WERI-Rb-1 (cell line): ENCODE measurements around the gene SYTL1.
"Not testable (repeated sequence)": the region's sequence is repeated elsewhere in the genome, so short reads cannot be mapped to it uniquely, and the experiment has no call there.

Source experiments
- DNase-seq: peaks from one replicate; pipeline ENCODE4 v3.0.0-alpha.2; 2020
- H3K27ac ChIP-seq: fragments of 250-450 bp; sonication (Bioruptor Pico); 2 replicates; pipeline ENCODE4 v1.5.1; 2020; ENCODE audit warnings: mild to moderate bottlenecking, moderate library complexity
- H3K27me3 ChIP-seq: fragments of 250-450 bp; sonication (Bioruptor Pico); 2 replicates; pipeline ENCODE4 v1.5.1; 2021; ENCODE audit warnings: mild to moderate bottlenecking, low read depth, moderate library complexity; ENCODE audit not compliant: insufficient read depth, severe bottlenecking
- H3K36me3 ChIP-seq: fragments of 250-450 bp; sonication (Bioruptor Pico); 2 replicates; pipeline ENCODE4 v1.5.1; 2020; ENCODE audit warnings: mild to moderate bottlenecking, moderate library complexity
- H3K4me3 ChIP-seq: 2 replicates; pipeline ENCODE4 v1.5.1; 2011; ENCODE audit warnings: low read depth, mild to moderate bottlenecking, control low read depth, low read length
- H3K9me3 ChIP-seq: fragments of 250-450 bp; sonication (Bioruptor Pico); 2 replicates; pipeline ENCODE4 v1.5.1; 2021; ENCODE audit warnings: mild to moderate bottlenecking, moderate library complexity; ENCODE audit not compliant: severe bottlenecking
- TF ChIP-seq, protein P1 (sequence below): IDR thresholded peaks from 2 replicates; pipeline ENCODE4 v1.5.1; 2011; ENCODE audit warnings: low read depth, mild to moderate bottlenecking, control low read depth, inconsistent platforms, low read length

SYTL1 gene

DNA sequence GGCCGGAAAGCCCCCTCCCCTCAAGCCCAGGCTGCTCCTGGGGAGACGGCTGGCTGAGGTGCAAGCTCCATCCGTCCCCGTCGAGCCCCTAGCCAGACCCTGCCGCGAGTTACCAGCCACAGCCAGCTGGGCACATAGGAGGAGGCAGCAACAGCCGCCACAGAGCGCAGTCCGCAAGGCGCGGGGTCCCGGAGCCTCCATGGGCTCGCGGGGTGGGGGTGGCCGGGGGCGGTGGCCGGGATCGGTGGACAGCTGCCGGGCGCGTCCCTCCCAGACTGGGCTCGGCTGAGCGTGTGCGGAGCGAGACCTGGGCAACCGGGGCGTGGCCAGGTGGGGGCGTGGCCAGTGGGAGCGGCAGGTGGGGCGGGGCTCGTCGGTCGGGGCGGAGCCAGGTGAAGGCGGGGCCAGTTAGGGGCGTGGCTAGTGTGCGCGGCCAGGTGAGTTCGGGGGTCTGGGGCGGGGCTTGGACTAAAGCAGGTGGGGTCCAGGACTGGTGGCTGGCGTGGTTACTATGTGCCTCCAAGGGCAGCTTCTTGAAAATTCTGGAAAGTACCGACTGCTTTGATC lies 41.3 kb downstream of the SYTL1 start, which contains the start of gene CD164L2:
Gene CD164L2, minus strand, starts transcription at position 295 of the 567 bp plus-strand sequence. Its CDS starts 94 bp downstream, at position 201.
- TF ChIP-seq, protein P1, sequence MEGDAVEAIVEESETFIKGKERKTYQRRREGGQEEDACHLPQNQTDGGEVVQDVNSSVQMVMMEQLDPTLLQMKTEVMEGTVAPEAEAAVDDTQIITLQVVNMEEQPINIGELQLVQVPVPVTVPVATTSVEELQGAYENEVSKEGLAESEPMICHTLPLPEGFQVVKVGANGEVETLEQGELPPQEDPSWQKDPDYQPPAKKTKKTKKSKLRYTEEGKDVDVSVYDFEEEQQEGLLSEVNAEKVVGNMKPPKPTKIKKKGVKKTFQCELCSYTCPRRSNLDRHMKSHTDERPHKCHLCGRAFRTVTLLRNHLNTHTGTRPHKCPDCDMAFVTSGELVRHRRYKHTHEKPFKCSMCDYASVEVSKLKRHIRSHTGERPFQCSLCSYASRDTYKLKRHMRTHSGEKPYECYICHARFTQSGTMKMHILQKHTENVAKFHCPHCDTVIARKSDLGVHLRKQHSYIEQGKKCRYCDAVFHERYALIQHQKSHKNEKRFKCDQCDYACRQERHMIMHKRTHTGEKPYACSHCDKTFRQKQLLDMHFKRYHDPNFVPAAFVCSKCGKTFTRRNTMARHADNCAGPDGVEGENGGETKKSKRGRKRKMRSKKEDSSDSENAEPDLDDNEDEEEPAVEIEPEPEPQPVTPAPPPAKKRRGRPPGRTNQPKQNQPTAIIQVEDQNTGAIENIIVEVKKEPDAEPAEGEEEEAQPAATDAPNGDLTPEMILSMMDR = no peak
- no peaks in the 10 kb centered on the region for H3K9me3 ChIP-seq
- no peak within 1 kb of the TSS for H3K4me3 ChIP-seq
- DNase-seq = no peak
- H3K27ac ChIP-seq = no peak within 1 kb of the TSS
- no peaks in the 10 kb centered on the region for H3K27me3 ChIP-seq
- no peaks in the 10 kb centered on the region for H3K36me3 ChIP-seq

DNA sequence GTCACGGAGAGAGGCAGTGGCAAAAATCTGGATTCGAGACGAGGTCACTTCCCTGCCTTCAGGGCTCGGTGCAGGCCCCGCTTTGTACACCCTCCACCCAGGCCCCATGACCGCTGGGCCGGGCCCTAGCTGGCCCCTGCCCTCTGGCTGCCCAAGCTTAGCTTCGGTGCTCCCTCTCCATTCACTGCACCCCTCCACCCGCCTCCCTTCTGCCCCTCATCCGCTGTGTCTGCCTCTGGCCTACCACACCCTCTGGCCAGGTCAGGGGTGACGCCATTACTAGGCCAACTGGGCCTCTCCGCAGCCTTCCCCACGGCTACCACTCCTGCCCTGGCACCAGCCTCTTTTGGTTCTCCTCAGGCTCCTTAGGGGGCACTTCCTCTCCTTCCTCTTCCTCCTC lies 41.8 kb downstream of the SYTL1 start:
- TF ChIP-seq, protein P1 = no peak
- Histone ChIP-seq H3K27ac (no peak overlapping the region), H3K9me3 (no peaks in the 10 kb centered on the region), H3K36me3 (no peaks in the 10 kb centered on the region), H3K4me3 (no peak overlapping the region), H3K27me3 (no peaks in the 10 kb centered on the region)
- DNase-seq = no peak

DNA sequence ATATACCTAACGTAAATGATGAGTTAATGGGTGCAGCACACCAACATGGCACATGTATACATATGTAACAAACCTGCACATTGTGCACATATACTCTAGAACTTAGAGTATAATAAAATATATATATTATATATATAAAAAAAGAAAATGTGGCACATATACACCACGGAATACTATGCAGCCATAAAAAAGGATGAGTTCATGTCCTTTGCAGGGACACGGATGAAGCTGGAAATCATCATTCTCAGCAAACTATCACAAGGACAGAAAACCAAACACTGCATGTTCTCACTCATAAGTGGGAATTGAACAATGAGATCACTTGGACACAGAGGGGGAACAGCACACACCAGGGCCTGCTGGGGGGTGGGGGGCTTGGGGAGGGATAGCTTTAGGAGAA lies 43.0 kb downstream of the SYTL1 start:
- not testable (repeated sequence) for H3K4me3 ChIP-seq, H3K27ac ChIP-seq, DNase-seq, H3K9me3 ChIP-seq, H3K36me3 ChIP-seq, H3K27me3 ChIP-seq

DNA sequence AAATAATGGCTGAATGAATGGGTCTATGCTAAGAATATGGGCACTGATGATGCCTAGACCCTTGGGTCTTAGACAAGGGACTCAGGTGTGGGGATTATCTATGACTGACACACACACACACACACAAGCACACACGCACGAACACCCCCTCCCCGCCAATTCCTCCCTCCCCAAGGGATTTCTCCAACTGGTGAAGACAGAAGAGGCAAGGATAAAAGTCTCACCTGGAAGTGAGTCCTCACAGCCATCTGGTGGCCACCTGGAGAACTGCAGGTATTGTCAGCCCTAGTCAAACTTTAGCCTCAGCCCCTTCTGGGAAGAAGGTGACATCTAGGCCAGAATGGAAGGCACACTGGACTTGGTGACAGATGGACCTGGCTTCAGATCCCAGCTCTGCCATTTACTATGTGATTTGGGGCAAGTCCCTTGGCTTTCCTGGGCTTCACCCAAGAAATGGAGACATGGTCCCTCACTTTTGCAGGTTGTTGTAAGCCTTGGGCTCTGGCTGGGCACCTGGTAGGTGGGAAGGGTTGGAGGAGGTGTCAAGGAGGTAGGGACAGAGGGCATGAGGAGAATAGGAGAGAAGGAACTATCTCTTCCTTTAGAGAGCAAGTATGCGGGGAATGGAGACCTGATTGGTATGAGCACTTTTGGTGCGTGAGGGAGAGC lies 46.6 kb downstream of the SYTL1 start:
- TF ChIP-seq, protein P1 = peak; percentile 94
- no peaks in the 10 kb centered on the region for H3K27me3 ChIP-seq
- DNase-seq = peak; percentile 83
- H3K36me3 ChIP-seq = no peaks in the 10 kb centered on the region
- no peaks in the 10 kb centered on the region for H3K9me3 ChIP-seq
- no peak overlapping the region for H3K27ac ChIP-seq
- no peak overlapping the region for H3K4me3 ChIP-seq

DNA sequence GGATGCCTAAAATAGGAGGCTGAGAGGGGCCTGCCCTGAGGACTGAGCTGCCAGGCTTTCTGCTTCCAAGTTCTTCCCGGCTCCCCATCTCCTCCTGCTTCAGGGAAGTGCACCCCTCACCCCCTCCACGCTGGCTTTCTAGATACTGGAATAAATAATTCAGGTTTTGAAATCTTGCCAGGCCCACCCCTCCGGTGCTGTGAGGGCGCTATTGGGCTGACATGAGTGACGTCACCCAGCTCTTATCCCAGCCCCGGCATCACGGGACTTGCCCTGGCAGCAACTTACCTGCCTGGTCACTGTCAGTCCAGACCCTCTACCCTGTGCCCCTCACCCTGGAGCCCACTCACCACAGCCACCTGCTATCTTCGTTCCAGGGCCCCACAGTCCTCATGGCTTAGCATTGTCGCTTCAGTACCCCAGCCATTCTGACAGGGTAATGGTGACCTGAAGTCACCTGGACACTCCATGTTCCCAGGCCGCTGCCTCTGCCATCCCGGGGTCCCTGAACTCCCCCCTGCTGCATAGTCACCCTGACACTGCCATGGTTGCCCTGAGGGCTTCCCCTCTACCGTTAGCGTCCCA lies 49.8 kb downstream of the SYTL1 start:
- TF ChIP-seq, protein P1 = no peak
- H3K27me3 ChIP-seq = no peaks in the 10 kb centered on the region
- H3K36me3 ChIP-seq = no peaks in the 10 kb centered on the region
- H3K27ac ChIP-seq = no peak overlapping the region
- peak; percentile 39 for DNase-seq
- no peaks in the 10 kb centered on the region for H3K9me3 ChIP-seq
- H3K4me3 ChIP-seq = no peak overlapping the region

DNA sequence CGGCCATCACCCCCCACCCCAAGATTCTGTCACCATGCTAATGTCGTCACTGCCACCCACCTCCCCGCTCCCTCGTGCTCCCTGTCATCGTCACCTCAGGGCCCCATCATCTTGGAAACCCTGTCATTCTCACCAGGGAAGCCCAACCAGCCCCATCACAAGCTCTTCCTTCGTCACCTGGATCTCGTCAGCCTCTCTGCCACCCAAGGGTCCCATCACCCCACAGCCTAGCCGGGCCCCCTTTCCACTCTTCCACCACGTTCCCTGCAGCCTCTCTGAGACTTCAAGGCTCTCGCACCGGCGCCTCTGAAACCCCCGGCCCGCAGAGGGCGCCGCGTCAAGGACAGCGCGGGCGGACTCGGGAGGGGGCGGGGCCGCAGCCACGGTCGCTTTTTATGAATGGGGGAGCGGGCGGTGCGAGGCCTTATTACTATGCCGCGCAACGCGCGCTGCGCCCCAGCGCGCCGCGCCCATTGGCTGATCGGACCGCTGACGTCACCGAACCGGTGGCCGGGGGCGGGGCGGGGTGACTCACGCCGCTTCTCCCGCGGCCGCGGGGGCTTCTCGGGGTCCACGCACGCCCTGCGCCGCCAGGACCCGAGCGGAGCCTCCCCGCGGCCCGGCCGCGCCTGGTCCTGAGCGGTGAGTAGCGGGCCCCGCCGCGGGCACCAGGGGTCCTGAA lies 50.4 kb downstream of the SYTL1 start, which contains the start of gene GPR3:
Gene GPR3, plus strand, starts transcription at position 527 of the 682 bp plus-strand sequence. CDS start 1,177 bp downstream, outside the sequence.
- peak within 1 kb of the TSS; percentile 67 for H3K4me3 ChIP-seq
- H3K27me3 ChIP-seq = no peaks in the 10 kb centered on the region
- TF ChIP-seq, protein P1 = peak; percentile 63
- DNase-seq = peak; percentile 94
- H3K27ac ChIP-seq = peak within 1 kb of the TSS; percentile 56
- H3K36me3 ChIP-seq = no peaks in the 10 kb centered on the region
- no peaks in the 10 kb centered on the region for H3K9me3 ChIP-seq
